ENCODE measurements around the gene PHF21A.

GRCh38 chr11:45897556-45897955, 223.7 kb downstream of the PHF21A start:
- no peak for TF ChIP-seq CTCF (IDR thresholded peaks at IDR 0.05)
- no peak for TF ChIP-seq POLR2A (IDR thresholded peaks at IDR 0.05)
